ENCODE data around the gene UBE2QL1.

The UBE2QL1 gene

DNA sequence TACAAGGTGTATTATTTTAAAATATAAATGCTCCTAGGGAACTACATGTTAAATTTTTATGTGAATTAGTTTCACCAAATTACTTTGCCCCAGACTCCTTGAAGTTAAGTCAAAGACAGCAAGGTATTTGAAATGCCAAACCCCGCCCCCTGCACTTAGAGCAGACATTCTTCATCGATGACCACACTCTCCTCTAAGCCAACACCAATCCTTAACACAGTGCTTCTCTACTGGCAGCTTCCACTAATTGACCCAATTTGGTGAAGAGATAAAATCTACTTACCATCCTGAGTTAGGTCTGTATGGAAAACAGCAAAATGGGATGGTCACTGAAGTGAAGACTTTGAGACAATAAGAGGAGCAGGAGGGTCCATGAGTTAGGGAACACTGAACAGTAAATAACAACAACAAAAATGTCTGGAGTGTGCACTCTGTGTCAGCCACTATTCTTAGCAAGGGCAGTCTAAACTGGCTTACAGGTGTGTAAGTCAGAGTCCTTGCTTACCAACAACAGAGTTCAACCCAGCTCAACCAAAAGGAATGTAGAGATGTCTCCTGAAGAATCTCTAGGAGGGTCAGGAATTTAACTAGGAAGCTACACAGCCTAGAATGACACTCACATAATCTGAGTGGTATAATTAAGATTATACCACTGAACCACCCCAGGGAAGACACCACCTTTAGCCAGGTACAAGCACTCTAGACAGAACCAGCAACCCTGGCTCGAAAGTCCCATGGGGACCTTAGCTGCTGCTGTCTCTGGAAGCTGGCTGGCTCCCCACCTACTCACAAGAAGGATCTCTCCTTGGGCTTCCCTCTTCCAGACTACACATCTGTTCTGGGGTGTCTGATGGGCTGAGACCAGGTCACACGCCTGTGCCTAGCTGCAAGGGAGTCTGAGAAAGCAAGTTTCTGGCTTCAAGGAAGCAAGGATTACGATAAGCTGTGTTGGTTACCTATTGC lies 8.8 kb upstream of the UBE2QL1 start:
- FAIRE-seq (no peak), DNase-seq (ENCODE audit: insufficient read length, low spot score) (no peak)
- no peak for TF ChIP-seq POLR2A (IDR thresholded peaks at IDR 0.05; ENCODE audit: low read depth, low read length)

DNA sequence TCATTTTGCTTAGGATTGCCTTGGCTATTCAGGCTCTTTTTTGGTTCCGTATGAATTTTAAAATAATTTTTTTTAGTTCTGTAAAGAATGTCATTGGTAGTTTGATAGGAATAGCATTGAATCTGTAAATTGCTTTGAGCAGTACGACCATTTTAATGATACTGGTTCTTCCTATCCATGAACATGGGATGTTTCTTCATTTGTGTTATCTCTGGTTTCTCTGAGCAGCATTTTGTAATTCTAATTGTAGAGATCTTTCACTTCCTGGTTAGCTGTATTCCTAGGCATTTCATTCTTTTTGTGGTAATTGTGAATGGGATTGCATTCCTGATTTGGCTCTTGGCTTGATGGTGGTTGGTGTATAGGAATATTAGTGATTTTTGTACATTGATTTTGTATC lies 6.3 kb upstream of the UBE2QL1 start:
- no peak for TF ChIP-seq POLR2A (IDR thresholded peaks at IDR 0.05; ENCODE audit: low read depth, low read length)
- FAIRE-seq (no peak), DNase-seq (ENCODE audit: insufficient read length, low spot score) (no peak)

DNA sequence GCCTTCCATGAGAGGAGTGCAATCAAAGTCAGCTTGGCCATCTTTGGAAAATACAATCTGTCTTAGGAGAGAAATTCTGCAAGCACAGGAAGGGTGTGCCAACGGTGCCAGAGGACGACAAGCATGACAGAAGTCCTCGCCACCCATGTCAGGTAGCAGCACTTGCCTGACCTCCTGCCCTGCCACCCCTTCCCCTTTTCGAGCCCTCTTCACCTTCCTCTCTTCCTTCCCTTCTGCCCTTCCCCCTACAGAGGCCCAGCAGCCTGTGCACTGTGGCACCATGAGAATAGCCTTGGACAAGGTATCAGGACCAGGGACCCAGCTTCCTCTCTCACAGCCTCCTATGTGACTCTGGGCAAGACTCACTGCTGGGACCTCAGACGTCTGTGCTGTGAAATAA lies 5.3 kb upstream of the UBE2QL1 start:
- no peak for TF ChIP-seq POLR2A (IDR thresholded peaks at IDR 0.05; ENCODE audit: low read depth, low read length)
- FAIRE-seq (no peak), DNase-seq (ENCODE audit: insufficient read length, low spot score) (no peak)

DNA sequence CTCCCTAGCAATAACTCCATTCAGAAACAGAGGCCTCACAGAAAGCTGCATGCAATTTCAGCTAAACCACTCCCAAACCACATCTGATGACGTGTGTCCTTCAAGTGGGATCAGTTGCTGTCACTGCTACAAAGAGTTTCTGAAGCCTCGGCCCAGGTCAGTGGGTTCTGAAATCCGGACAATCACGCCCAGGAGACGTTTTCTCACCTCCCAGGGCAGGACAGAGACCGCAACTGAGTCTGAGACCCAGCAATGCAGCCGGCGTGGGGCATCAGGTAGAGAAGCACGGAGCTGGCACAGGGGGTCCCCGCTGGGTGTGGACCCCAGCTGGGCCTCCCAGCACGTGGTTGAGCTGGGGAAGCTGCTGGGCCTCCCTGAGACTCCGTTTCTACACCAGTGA lies 2.6 kb upstream of the UBE2QL1 start:
- no peak for TF ChIP-seq POLR2A (IDR thresholded peaks at IDR 0.05; ENCODE audit: low read depth, low read length)
- FAIRE-seq (no peak), DNase-seq (ENCODE audit: insufficient read length, low spot score) (no peak)

DNA sequence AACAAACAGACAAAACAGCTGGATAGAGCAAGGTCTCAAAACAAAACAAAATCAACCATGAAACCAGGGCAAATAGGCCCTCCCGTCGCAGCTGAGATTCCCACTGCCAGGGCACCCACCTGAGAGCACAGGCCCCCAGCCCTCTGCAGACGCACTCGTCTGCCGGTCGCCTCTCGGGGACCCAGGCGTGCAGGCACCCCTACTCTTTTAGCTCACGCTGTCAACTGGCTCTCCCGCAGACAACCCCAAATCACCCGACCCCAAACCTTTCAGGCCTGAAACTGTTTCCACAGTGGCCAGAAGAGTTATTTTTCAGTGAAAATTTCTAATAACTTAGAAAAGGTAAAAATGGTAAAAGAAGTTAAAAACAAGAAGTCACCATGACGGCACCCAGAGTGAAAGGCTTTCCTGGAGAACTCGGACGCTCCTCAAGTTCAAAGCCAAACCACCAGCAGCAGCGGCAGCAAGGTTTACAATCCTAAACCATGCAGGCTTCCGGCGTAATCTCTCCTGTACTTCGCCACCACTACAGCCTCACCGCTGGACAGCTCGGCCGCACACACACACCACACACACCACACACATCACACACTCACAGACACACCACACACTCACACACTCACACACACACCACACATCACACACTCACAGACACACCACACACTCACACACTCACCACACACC lies 1.9 kb upstream of the UBE2QL1 start:
- no peak for TF ChIP-seq POLR2A (IDR thresholded peaks at IDR 0.05; ENCODE audit: low read depth, low read length)
- FAIRE-seq (no peak), DNase-seq (ENCODE audit: insufficient read length, low spot score) (no peak)

DNA sequence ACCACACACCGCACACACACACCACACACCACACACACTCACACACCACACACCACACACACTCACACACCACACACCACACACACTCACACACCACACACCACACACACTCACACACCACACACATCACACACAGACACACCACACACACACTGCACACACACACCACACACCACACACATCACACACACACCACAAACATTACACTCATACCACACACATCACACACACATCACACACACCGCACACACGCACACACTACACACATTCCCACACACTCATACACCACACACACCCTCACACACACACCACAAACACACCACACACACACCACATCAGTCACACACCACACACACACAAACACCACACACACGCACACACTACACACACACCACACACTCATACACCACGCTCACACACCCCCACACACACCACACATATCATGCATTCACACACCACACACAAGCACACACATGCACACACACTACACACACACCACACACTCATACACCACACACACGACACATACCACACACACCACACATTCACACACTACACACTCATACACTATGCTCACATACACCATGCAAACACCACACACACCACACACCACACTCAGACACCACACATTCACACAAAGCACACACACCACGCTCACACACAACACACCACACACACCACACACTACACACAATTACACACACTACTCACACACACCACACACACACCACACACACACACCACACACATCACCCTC lies 1.1 kb upstream of the UBE2QL1 start:
- FAIRE-seq = no peak

DNA sequence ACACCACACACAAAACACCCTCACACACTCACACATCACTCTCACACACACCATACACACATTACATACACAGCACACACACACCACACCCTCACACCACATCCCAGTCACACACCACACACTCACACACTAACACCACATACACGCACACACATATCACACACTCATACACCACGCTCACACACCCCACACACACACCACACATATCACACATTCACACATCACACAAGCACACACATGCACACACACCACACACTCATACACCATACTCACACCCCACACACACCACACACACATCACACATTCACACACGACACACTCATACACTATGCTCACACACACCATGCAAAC lies 543 bp upstream of the UBE2QL1 start:
- DNase-seq (ENCODE audit: insufficient read length, low spot score) = no peak
- TF ChIP-seq POLR2A (IDR thresholded peaks at IDR 0.05; ENCODE audit: low read depth, low read length) = no peak
- FAIRE-seq = no peak

More for the DNA sequence above, 1.1 kb upstream of the UBE2QL1 start:
- DNase-seq (ENCODE audit: insufficient read length, low spot score) = no peak
- no peak for TF ChIP-seq POLR2A (IDR thresholded peaks at IDR 0.05; ENCODE audit: low read depth, low read length)

DNA sequence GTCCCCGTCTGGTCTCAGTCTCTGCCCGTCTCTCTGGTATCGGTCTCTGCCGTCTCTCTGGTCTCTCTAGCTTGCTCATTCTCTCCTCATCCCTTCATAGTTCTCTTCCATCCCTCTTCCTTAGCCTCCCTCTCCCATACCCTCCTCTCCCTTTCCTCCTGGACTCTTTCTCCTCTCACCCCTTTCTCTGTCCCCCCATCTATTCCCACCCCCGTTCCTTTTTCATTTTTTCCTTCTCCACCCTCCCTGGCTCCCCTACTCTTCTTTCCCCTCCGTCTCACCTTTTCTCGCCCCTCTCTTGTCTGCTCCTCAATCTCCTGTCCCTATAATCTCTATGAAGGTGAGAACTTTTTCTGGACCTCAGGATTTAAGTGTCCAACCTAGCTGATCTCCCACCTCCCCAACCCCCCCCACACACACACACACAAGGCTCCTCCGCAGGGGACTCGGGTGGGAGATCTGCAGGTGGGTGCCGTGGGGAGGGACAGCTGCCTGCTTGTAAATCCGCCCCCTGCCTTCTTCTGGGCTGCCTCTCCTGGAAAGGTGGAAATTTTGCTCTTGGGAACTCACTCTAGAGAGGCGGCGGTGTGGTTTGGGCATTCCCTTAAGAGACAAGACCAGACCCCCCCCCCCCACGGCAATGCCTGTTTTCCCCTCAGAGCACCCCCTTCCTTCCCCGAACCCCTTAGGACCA lies 953 bp downstream of the UBE2QL1 start:
- FAIRE-seq = no peak
- TF ChIP-seq POLR2A (IDR thresholded peaks at IDR 0.05; ENCODE audit: low read depth, low read length) = no peak
- no peak for DNase-seq (ENCODE audit: insufficient read length, low spot score)

DNA sequence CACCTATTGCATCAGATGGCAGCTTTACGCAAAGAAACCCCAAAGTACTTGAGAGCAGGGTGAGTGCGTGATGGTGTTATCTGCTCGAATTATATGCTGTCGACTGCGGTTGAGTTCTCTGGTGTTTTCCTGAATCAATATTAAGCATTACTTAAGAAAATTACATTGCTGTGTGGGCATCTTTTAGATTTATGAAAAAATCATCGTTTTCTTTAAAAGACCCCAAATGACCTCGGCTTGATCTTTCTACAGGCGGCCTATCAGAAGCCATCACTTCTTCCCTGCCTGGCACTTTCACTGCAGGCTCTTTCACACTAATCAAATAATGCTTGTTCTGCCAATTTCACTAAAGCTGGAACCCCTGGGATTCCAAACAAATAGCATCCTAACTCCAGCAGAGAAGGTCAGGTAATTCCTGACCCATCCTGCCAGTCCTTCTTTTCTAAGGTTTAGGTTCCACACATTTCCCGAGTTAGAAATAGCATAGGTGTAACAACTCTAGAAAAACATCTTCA lies 1.7 kb downstream of the UBE2QL1 start:
- FAIRE-seq (no peak), DNase-seq (ENCODE audit: insufficient read length, low spot score) (no peak)
- no peak for TF ChIP-seq POLR2A (IDR thresholded peaks at IDR 0.05; ENCODE audit: low read depth, low read length)

DNA sequence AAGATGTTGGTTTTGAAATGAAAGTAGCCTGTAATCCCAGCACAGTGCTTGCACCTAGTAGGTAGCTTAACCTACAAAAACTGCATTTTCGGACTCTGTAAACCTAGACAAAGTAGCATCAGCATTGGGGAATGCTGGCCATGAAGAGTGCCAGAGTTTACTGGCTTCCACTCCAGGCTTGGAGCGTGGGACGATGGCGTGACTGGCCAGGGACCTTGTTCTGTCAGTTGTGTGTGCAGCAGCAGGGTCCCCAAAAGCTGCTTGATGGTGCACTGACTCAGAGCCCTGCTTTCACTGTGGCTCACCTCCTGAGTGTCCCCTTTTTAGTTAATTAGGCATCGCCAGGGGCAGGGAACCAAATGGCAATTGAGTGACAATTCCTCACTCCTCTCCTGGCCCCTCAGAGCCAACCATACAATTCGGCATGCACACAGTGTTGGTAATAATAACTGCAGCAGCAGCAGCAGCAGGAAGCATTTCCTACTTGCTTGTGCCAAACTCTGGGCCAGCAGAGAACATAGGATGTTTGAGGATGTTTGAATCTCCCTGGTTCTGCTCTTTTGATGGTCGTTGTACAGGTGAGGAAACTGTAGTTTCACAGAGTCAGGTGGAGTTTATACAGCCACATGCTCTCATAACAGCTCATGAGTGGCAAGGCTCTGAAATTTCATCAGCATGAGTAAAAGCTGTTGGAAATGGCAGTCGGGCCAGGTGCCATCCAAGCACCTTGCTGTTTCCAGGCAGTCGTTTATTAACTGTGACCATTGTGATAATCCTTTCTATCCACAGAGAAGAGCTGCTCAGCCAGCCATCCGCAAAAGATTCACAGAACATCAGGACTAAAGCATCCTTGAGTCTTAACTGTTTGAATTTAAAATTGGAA lies 4.2 kb downstream of the UBE2QL1 start:
- FAIRE-seq = no peak
- no peak for DNase-seq (ENCODE audit: insufficient read length, low spot score)

DNA sequence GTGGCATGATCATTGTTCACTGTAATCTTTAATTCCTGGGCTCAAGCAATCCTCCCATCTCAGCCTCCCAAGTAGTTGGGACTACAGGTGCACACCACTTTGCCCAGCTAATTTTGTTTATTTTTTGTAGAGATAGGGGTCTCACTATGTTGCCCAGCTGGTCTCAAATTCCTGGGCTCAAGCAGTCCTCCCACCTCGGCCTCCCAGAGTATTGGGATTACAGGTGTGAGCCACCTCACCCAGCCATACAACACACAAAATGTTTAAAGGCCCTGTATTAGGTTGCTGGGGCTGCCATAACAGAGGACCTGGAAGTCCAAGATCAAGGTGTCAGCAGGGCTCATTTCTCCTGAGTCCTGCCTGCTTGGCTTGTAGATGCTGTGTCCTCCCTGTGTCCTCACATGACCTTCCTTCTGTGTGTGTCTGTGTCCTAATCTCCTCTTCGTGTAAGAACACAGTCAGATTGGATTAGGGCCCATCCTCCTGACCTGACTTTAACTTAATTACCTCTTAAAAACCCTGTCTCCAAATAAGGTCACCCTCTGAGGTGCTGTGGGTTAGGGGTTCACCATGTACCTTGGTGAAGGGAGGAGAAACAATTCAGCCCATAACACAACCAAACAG lies 5.4 kb downstream of the UBE2QL1 start:
- TF ChIP-seq POLR2A (IDR thresholded peaks at IDR 0.05; ENCODE audit: low read depth, low read length) = no peak
- no peak for FAIRE-seq
- no peak for DNase-seq (ENCODE audit: insufficient read length, low spot score)

More for the DNA sequence above, 4.2 kb downstream of the UBE2QL1 start:
- TF ChIP-seq POLR2A (IDR thresholded peaks at IDR 0.05; ENCODE audit: low read depth, low read length) = no peak

DNA sequence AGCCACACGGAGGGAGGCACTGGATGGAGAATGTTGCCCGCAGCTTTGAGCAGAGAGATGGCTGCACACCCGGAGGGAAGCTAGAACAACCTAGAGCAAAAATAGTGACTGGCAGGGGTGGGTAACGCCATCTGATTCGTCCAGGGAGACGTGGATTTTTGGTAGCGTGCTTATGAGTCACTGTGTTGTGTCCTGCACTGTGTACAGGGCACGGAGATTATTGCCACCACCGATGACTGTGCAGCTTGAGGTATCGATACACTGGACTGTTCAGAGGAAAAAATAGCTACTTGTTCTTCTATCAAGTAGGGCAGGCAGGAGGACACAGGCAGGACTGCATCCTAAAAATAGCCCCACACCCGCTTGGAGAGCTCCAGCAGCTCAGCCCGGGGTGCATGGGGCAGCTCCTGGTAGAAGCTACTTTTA lies 6.0 kb downstream of the UBE2QL1 start:
- DNase-seq (ENCODE audit: insufficient read length, low spot score) = no peak
- FAIRE-seq = no peak
- no peak for TF ChIP-seq POLR2A (IDR thresholded peaks at IDR 0.05; ENCODE audit: low read depth, low read length)

Measured in H54 (cell line).